ENCODE measurements around the gene DLG1.

The DLG1 gene

GRCh38 chr3:197305854-197306253, 7.4 kb upstream of the DLG1 start:
- TF ChIP-seq POLR2A (IDR thresholded peaks at IDR 0.05; ENCODE audit: low read depth, low read length) = no peak
- DNase-seq (ENCODE audit: insufficient read length, low spot score) = no peak
- peak; percentile 75 for FAIRE-seq

- no peak for DNase-seq (ENCODE audit: insufficient read length, low spot score)
- TF ChIP-seq POLR2A (IDR thresholded peaks at IDR 0.05; ENCODE audit: low read depth, low read length) = no peak
- FAIRE-seq = no peak
Observed at GRCh38 chr3:197303452-197303851, 5.0 kb upstream of the DLG1 start.

GRCh38 chr3:197302696-197303341, 4.4 kb upstream of the DLG1 start:
- TF ChIP-seq POLR2A (IDR thresholded peaks at IDR 0.05; ENCODE audit: low read depth, low read length) = no peak
- DNase-seq (ENCODE audit: insufficient read length, low spot score) (no peak), FAIRE-seq (peak; percentile 41)

- FAIRE-seq (no peak), DNase-seq (ENCODE audit: insufficient read length, low spot score) (no peak)
- TF ChIP-seq POLR2A (IDR thresholded peaks at IDR 0.05; ENCODE audit: low read depth, low read length) = no peak
Observed at GRCh38 chr3:197302033-197302432, 3.6 kb upstream of the DLG1 start.

- no peak for TF ChIP-seq POLR2A (IDR thresholded peaks at IDR 0.05; ENCODE audit: low read depth, low read length)
- FAIRE-seq (no peak), DNase-seq (ENCODE audit: insufficient read length, low spot score) (no peak)
Observed at GRCh38 chr3:197300361-197300760, 1.9 kb upstream of the DLG1 start.

- peak; percentile 81 for FAIRE-seq
- TF ChIP-seq POLR2A (IDR thresholded peaks at IDR 0.05; ENCODE audit: low read depth, low read length) = 0 out of 2 replicates have a peak, but pooled peaks have one; percentile 27
- peak; percentile 61 for DNase-seq (ENCODE audit: insufficient read length, low spot score)
Observed at GRCh38 chr3:197298945-197299854, 788 bp upstream of the DLG1 start.

GRCh38 chr3:197297476-197298340, 704 bp downstream of the DLG1 start:
- no peak for FAIRE-seq
- peak; percentile 86 for DNase-seq (ENCODE audit: insufficient read length, low spot score)
- TF ChIP-seq POLR2A (IDR thresholded peaks at IDR 0.05; ENCODE audit: low read depth, low read length) = peak; percentile 39; the same call in 1 of the 2 replicates

GRCh38 chr3:197297002-197297401, 1.4 kb downstream of the DLG1 start:
- no peak for DNase-seq (ENCODE audit: insufficient read length, low spot score)
- TF ChIP-seq POLR2A (IDR thresholded peaks at IDR 0.05; ENCODE audit: low read depth, low read length) = no peak
- FAIRE-seq = peak; percentile 48

GRCh38 chr3:197296545-197296944, 1.9 kb downstream of the DLG1 start:
- TF ChIP-seq POLR2A (IDR thresholded peaks at IDR 0.05; ENCODE audit: low read depth, low read length) = no peak
- DNase-seq (ENCODE audit: insufficient read length, low spot score) = no peak
- FAIRE-seq = no peak

GRCh38 chr3:197295871-197296270, 2.5 kb downstream of the DLG1 start:
- DNase-seq (ENCODE audit: insufficient read length, low spot score) (no peak), FAIRE-seq (no peak)
- no peak for TF ChIP-seq POLR2A (IDR thresholded peaks at IDR 0.05; ENCODE audit: low read depth, low read length)

- no peak for DNase-seq (ENCODE audit: insufficient read length, low spot score)
- peak; percentile 87 for FAIRE-seq
- TF ChIP-seq POLR2A (IDR thresholded peaks at IDR 0.05; ENCODE audit: low read depth, low read length) = no peak
Observed at GRCh38 chr3:197293605-197294237, 4.7 kb downstream of the DLG1 start.

GRCh38 chr3:197292648-197293047, 5.8 kb downstream of the DLG1 start:
- FAIRE-seq = no peak
- TF ChIP-seq POLR2A (IDR thresholded peaks at IDR 0.05; ENCODE audit: low read depth, low read length) = no peak
- no peak for DNase-seq (ENCODE audit: insufficient read length, low spot score)

GRCh38 chr3:197292083-197292646, 6.2 kb downstream of the DLG1 start:
- DNase-seq (ENCODE audit: insufficient read length, low spot score) (no peak), FAIRE-seq (peak; percentile 90)
- no peak for TF ChIP-seq POLR2A (IDR thresholded peaks at IDR 0.05; ENCODE audit: low read depth, low read length)

All from H54 (cell line).